ENCODE measurements around the gene EP400.

GRCh38 chr12:132026061-132026795 is 76.5 kb downstream of the EP400 start:
- TF ChIP-seq ZNF121 (CRISPR knock-in tag; conservative IDR thresholded peaks at IDR 0.05) (no peak), BHLHE40 (IDR thresholded peaks at IDR 0.05; ENCODE audit: low read length) (no peak), POLR2A (conservative IDR thresholded peaks at IDR 0.05) (no peak), TAF1 (IDR thresholded peaks at IDR 0.05; ENCODE audit: control insufficient read depth, extremely low read depth, insufficient read depth, low read length, severe bottlenecking) (no peak), ZNF766 (CRISPR knock-in tag; conservative IDR thresholded peaks at IDR 0.05) (no peak), ZNF274 (IDR thresholded peaks at IDR 0.05; ENCODE audit: borderline replicate concordance, low read depth, low read length) (no peak), ZNF280B (CRISPR knock-in tag; IDR thresholded peaks at IDR 0.05) (no peak), ZNF717 (CRISPR knock-in tag; IDR thresholded peaks at IDR 0.05) (no peak), ZNF174 (CRISPR knock-in tag; IDR thresholded peaks at IDR 0.05) (no peak), EP300 (IDR thresholded peaks at IDR 0.05; ENCODE audit: low read length) (no peak)
- TF ChIP-seq, protein P1, sequence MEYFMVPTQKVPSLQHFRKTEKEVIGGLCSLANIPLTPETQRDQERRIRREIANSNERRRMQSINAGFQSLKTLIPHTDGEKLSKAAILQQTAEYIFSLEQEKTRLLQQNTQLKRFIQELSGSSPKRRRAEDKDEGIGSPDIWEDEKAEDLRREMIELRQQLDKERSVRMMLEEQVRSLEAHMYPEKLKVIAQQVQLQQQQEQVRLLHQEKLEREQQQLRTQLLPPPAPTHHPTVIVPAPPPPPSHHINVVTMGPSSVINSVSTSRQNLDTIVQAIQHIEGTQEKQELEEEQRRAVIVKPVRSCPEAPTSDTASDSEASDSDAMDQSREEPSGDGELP (CRISPR knock-in tag; IDR thresholded peaks at IDR 0.05; ENCODE audit: borderline replicate concordance): no peak
- TF ChIP-seq, protein P2, sequence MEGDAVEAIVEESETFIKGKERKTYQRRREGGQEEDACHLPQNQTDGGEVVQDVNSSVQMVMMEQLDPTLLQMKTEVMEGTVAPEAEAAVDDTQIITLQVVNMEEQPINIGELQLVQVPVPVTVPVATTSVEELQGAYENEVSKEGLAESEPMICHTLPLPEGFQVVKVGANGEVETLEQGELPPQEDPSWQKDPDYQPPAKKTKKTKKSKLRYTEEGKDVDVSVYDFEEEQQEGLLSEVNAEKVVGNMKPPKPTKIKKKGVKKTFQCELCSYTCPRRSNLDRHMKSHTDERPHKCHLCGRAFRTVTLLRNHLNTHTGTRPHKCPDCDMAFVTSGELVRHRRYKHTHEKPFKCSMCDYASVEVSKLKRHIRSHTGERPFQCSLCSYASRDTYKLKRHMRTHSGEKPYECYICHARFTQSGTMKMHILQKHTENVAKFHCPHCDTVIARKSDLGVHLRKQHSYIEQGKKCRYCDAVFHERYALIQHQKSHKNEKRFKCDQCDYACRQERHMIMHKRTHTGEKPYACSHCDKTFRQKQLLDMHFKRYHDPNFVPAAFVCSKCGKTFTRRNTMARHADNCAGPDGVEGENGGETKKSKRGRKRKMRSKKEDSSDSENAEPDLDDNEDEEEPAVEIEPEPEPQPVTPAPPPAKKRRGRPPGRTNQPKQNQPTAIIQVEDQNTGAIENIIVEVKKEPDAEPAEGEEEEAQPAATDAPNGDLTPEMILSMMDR (IDR thresholded peaks at IDR 0.05 in 2 of 3, conservative IDR thresholded peaks at IDR 0.05 in 1 of 3; ENCODE audit: insufficient read depth in 2 of 3, low read depth in 1 of 3, low read length in 3 of 3): no peak
